Neuronal stem cell (in vitro differentiated cells): ENCODE measurements around the gene SHMT1.
"Not testable (repeated sequence)": the region's sequence is repeated elsewhere in the genome, so short reads cannot be mapped to it uniquely, and the experiment has no call there.

Experiments used
- DNase-seq: peaks from one replicate; pipeline ENCODE4 v3.0.0-alpha.2; 2013; ENCODE audit warnings: low spot score
- H2AFZ ChIP-seq: one replicate; pipeline ENCODE4 v1.6.1; 2013; ENCODE audit warnings: mild to moderate bottlenecking, low read length, inconsistent platforms
- H2AK5ac ChIP-seq: 2 replicates; pipeline ENCODE4 v1.6.1; 2013; ENCODE audit warnings: low read depth, mild to moderate bottlenecking, inconsistent platforms, low read length, moderate library complexity, mixed read lengths
- H2BK120ac ChIP-seq: 2 replicates; pipeline ENCODE4 v1.6.1; 2013; ENCODE audit warnings: low read depth, mild to moderate bottlenecking, inconsistent platforms, low read length, moderate library complexity, mixed read lengths
- H2BK12ac ChIP-seq: one replicate; pipeline ENCODE4 v1.6.1; 2013; ENCODE audit warnings: low read length, inconsistent platforms
- H2BK15ac ChIP-seq: 2 replicates; pipeline ENCODE4 v1.6.1; 2013; ENCODE audit warnings: mild to moderate bottlenecking, low read length, inconsistent platforms, mixed read lengths
- H2BK5ac ChIP-seq: one replicate; pipeline ENCODE4 v1.6.1; 2013; ENCODE audit warnings: inconsistent platforms, mild to moderate bottlenecking, low read length, moderate library complexity
- H3K14ac ChIP-seq: one replicate; pipeline ENCODE4 v1.6.1; 2013; ENCODE audit warnings: low read length, inconsistent platforms
- H3K18ac ChIP-seq: 2 replicates; pipeline ENCODE4 v1.6.1; 2013; ENCODE audit warnings: low read length, inconsistent platforms
- H3K23ac ChIP-seq: 2 replicates; pipeline ENCODE4 v1.6.1; 2013; ENCODE audit warnings: low read depth, mild to moderate bottlenecking, mixed read lengths, low read length, inconsistent platforms; ENCODE audit not compliant: poor library complexity
- H3K27ac ChIP-seq: replicated peaks from 3 replicates; pipeline ENCODE4 v1.5.1; 2013; ENCODE audit warnings: low read length, inconsistent platforms
- H3K27me3 ChIP-seq, 3 experiments: 2 replicates each; pipeline ENCODE4 v1.6.1; 2013; ENCODE audit warnings: low read length in 3 of 3, mild to moderate bottlenecking in 2 of 3, inconsistent platforms in 1 of 3, low read depth in 1 of 3, mixed read lengths in 1 of 3, moderate library complexity in 1 of 3; ENCODE audit not compliant: control insufficient read depth in 3 of 3, insufficient read depth in 3 of 3
- H3K36me3 ChIP-seq, 2 donors: replicated peaks in 1 of 2; 2 replicates each; pipeline ENCODE4 v1.6.1; 2013; ENCODE audit warnings: low read length in 2 of 2; ENCODE audit not compliant: control insufficient read depth in 2 of 2, insufficient read depth in 2 of 2
- H3K4ac ChIP-seq: 2 replicates; pipeline ENCODE4 v1.6.1; 2013; ENCODE audit warnings: inconsistent platforms, mild to moderate bottlenecking, low read length, moderate library complexity
- H3K4me1 ChIP-seq, 2 donors: 1 replicate in 1 of 2; 2 replicates in 1 of 2; pipeline ENCODE4 v1.6.1; 2013; ENCODE audit warnings: low read length in 2 of 2, low read depth in 1 of 2; ENCODE audit not compliant: control insufficient read depth in 2 of 2, insufficient read depth in 1 of 2
- H3K4me2 ChIP-seq: one replicate; pipeline ENCODE4 v1.6.1; 2013; ENCODE audit warnings: mild to moderate bottlenecking, low read length, inconsistent platforms; ENCODE audit not compliant: insufficient read depth, poor library complexity, severe bottlenecking
- H3K4me3 ChIP-seq, 2 donors: 2 replicates each; pipeline ENCODE4 v1.5.1; 2013; ENCODE audit warnings: low read length in 2 of 2, mild to moderate bottlenecking in 2 of 2, inconsistent platforms in 1 of 2, moderate library complexity in 1 of 2
- H3K79me1 ChIP-seq: one replicate; pipeline ENCODE4 v1.6.1; 2013; ENCODE audit warnings: low read depth, mild to moderate bottlenecking, inconsistent platforms, low read length, moderate library complexity
- H3K9ac ChIP-seq: one replicate; pipeline ENCODE4 v1.6.1; 2013; ENCODE audit warnings: mild to moderate bottlenecking, low read depth, low read length, inconsistent platforms; ENCODE audit not compliant: poor library complexity
- H3K9me3 ChIP-seq, 2 donors: replicated peaks in 1 of 2; 2 replicates each; pipeline versions ENCODE3 to v1.6.1; 2013; ENCODE audit warnings: low read length in 2 of 2, mild to moderate bottlenecking in 2 of 2, inconsistent platforms in 1 of 2, low read depth in 1 of 2, mixed read lengths in 1 of 2, moderate library complexity in 1 of 2; ENCODE audit not compliant: control insufficient read depth in 2 of 2, insufficient read depth in 1 of 2
- H4K8ac ChIP-seq: one replicate; pipeline ENCODE4 v1.6.1; 2013; ENCODE audit warnings: low read depth, mild to moderate bottlenecking, inconsistent platforms, low read length, moderate library complexity
- H4K91ac ChIP-seq: one replicate; pipeline ENCODE4 v1.6.1; 2013; ENCODE audit warnings: low read length, low read depth, mild to moderate bottlenecking, inconsistent platforms; ENCODE audit not compliant: poor library complexity
- WGBS, 2 donors: extraction: QIAGEN DNeasy Blood & Tissue Kit; methylation state at CpG; one replicate each; pipeline ENCODE4 v1.1.7; 2013; ENCODE audit warnings: missing lambda C conversion rate in 2 of 2, mixed read lengths in 1 of 2; ENCODE audit not compliant: insufficient read length in 2 of 2, insufficient replicate concordance in 1 of 2; ENCODE audit errors: extremely low coverage in 2 of 2; 5-methylcytosine and 5-hydroxymethylcytosine counted together

Gene SHMT1

DNA sequence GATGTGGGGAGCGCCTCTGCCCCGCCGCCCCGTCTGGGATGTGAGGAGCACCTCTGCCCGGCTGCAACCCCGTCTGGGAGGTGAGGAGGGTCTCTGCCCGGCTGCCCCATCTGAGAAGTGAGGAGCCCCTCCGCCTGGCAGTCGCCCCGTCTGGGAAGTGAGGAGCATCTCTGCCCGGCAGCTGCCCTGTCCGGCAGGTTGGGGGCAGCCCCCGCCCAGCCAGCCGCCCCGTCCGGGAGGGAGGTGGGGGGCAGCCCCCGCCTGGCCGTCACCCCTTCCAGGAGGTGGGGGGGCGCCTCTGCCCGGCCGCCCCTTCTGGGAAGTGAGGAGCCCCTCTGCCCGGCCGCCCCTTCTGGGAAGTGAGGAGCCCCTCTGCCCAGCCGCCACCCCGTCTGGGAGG is 25.2 kb downstream of the SHMT1 start:
- not testable (repeated sequence) for H2AFZ ChIP-seq, H2BK12ac ChIP-seq, H3K4me1 ChIP-seq, H3K27ac ChIP-seq, H2BK5ac ChIP-seq, H3K27me3 ChIP-seq, H4K91ac ChIP-seq, H2BK120ac ChIP-seq, H3K23ac ChIP-seq, H3K4ac ChIP-seq, H3K14ac ChIP-seq, H4K8ac ChIP-seq, H2BK15ac ChIP-seq, H3K4me2 ChIP-seq, H3K18ac ChIP-seq, H3K9ac ChIP-seq, H2AK5ac ChIP-seq, H3K79me1 ChIP-seq, DNase-seq, H3K4me3 ChIP-seq
- no CpG with 5 or more reads among the region's 25 CpGs for WGBS, 2 donors
- Histone ChIP-seq H3K9me3 (peaks cover 11 to 16% of the 10 kb centered on the region in 2 donors), H3K36me3 (peaks cover 36 to 75% of the 10 kb centered on the region in 2 donors)

DNA sequence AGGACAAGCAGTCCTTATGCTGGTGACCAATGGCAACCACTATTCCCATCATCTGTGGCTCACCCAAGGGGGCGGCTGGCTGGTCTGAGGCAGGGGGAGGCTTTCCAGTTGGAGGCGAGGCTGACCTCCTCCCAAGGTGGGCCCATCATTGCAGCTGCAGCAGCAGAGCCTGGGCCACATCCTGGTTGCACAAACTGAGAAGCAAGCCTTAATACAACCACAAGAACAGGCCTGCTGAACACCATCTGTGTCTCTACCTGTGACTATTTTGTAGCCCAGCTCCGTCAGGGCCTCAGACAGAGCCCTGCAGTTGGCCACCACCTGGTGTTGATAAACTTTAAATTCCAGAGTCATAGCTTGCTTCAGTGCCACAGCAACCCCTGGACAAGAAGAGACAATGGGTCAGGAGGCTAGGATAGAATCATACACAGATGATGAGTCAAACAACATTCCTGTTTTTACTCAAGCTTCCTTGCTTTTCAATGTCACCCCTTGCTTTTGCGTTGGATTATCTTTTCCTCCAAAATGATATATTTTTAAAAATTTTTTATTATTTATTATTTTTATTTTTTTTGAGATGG is 30.4 kb downstream of the SHMT1 start:
- WGBS, 2 donors: no CpG with 5 or more reads among the region's 4 CpGs
- H4K8ac ChIP-seq: no peak overlapping the region
- H3K4ac ChIP-seq: no peak overlapping the region
- peak overlapping the region in 1 of 2 donors; percentile 59 for H3K4me3 ChIP-seq
- H3K14ac ChIP-seq: no peak overlapping the region
- no peak overlapping the region for H2AFZ ChIP-seq
- no peak overlapping the region for H3K27ac ChIP-seq
- H2BK120ac ChIP-seq: no peak overlapping the region
- H3K23ac ChIP-seq: no peak overlapping the region
- H3K4me2 ChIP-seq: no peak overlapping the region
- no peak overlapping the region for H3K18ac ChIP-seq
- H2BK12ac ChIP-seq: no peak overlapping the region
- no peak overlapping the region for H4K91ac ChIP-seq
- peaks cover 49 to 84% of the 10 kb centered on the region in 2 donors for H3K36me3 ChIP-seq
- no peak overlapping the region for H2AK5ac ChIP-seq
- no peak overlapping the region for H2BK15ac ChIP-seq
- H3K79me1 ChIP-seq: no peaks in the 10 kb centered on the region
- no peaks in the 10 kb centered on the region for H3K27me3 ChIP-seq
- no peak overlapping the region for H2BK5ac ChIP-seq
- DNase-seq: no peak
- no peak overlapping the region for H3K9ac ChIP-seq
- no peaks in the 10 kb centered on the region for H3K4me1 ChIP-seq
- H3K9me3 ChIP-seq: peaks cover 0 to 4% of the 10 kb centered on the region in 2 donors

DNA sequence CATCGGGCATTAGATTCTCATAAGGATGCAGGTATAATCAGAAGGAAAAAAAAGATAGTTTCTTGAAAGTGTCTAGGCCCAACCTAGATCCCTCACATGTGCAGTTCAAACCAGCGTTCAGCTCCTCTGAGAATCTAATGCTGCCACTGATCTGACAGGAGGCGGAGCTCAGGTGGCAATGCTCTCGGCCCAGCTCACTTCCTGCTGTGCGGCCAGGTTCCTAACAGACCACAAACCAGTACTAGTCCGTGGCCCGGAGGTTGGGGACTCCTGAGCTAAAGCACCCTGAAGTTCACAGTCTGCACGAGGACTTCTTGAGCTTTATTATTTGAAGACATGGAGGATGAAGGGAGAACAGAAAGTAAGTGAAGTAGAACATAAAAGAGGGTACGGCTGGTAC is 31.5 kb downstream of the SHMT1 start:
- Histone ChIP-seq H4K8ac (no peak overlapping the region), H2BK15ac (no peak overlapping the region), H2BK12ac (no peak overlapping the region), H3K4me1 (no peaks in the 10 kb centered on the region), H3K9ac (no peak overlapping the region), H2BK5ac (no peak overlapping the region), H3K27ac (no peak overlapping the region), H3K4me2 (no peak overlapping the region), H3K79me1 (no peaks in the 10 kb centered on the region), H3K14ac (no peak overlapping the region), H3K18ac (no peak overlapping the region), H4K91ac (no peak overlapping the region), H3K4me3 (no peak overlapping the region), H2BK120ac (no peak overlapping the region), H2AK5ac (no peak overlapping the region), H3K36me3 (peaks cover 52 to 89% of the 10 kb centered on the region in 2 donors), H2AFZ (no peak overlapping the region), H3K27me3 (no peaks in the 10 kb centered on the region), H3K9me3 (peaks cover 0 to 1% of the 10 kb centered on the region in 2 donors), H3K4ac (no peak overlapping the region), H3K23ac (no peak overlapping the region)
- no CpG with 5 or more reads among the region's 9 CpGs for WGBS, 2 donors
- DNase-seq: no peak

DNA sequence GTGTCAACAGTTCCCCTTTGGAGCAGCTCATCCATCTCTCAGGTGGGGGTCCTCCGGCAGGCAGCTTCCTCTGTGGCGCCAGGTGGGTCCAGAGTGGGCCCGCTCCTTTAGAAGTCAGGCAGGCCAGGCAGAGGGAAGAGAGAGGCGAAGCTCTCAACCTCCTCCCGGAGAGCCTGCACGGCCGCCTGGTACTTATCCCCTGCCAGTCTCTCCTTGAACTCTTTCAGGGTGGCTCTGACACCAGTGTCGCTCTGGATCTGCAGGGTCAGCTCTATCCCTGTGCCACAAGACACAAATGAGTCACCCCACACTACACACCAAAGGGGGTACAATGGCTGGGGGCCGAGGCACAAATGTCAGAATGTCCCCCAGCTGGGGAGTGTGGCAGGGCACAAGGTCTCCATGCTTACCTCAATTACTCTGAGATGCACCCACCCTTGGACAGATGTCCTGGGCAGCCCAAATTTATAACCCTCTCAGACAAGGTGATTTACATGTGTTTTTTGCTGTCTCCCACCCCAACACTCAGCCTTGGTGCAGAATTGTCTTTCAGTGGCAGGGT is 34.6 kb downstream of the SHMT1 start:
- WGBS, 2 donors: no CpG with 5 or more reads among the region's 9 CpGs
- H3K23ac ChIP-seq: no peak overlapping the region
- H2BK5ac ChIP-seq: no peak overlapping the region
- H3K4me3 ChIP-seq: no peak overlapping the region
- peaks cover 0 to 3% of the 10 kb centered on the region in 2 donors for H3K9me3 ChIP-seq
- no peaks in the 10 kb centered on the region for H3K4me1 ChIP-seq
- no peak overlapping the region for H3K4ac ChIP-seq
- H3K27me3 ChIP-seq: no peaks in the 10 kb centered on the region
- no peak overlapping the region for H2AK5ac ChIP-seq
- no peak overlapping the region for H3K27ac ChIP-seq
- DNase-seq: no peak
- H3K9ac ChIP-seq: no peak overlapping the region
- no peak overlapping the region for H4K8ac ChIP-seq
- no peak overlapping the region for H2AFZ ChIP-seq
- H2BK12ac ChIP-seq: no peak overlapping the region
- no peak overlapping the region for H3K14ac ChIP-seq
- peaks cover 48 to 89% of the 10 kb centered on the region in 2 donors for H3K36me3 ChIP-seq
- H2BK15ac ChIP-seq: no peak overlapping the region
- H3K79me1 ChIP-seq: no peaks in the 10 kb centered on the region
- H3K18ac ChIP-seq: no peak overlapping the region
- H3K4me2 ChIP-seq: no peak overlapping the region
- H2BK120ac ChIP-seq: no peak overlapping the region
- no peak overlapping the region for H4K91ac ChIP-seq
